AG20443 (cell line): ENCODE data around the gene SBF1.
"Not testable (repeated sequence)": the region's sequence is repeated elsewhere in the genome, so short reads cannot be mapped to it uniquely, and the experiment has no call there.

ENCODE experiments used
- DNase-seq: peaks from one replicate; pipeline ENCODE4 v3.0.0; 2012; ENCODE audit warnings: low spot score, mixed read lengths

The SBF1 gene

DNA sequence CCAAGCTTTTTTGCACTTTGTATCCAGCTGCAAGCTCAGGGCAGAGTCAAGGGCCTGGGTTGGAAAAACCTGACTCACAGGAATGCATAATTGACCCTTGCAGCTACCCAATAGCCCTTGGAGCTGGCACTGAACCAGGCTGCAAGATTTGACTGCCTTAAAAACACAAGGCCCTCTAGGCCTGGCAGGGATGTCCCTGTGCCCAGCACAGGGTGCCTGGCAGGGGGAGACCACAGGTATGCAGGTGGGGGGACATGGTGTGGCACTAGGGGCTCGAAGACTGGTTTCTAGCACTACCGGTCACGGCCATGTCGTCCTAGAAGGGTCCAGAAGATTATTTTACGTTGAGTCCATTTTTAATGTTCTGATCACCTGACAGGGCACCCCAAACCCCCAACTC lies 30.2 kb downstream of the SBF1 start:
- peak; percentile 84 for DNase-seq

GRCh38 chr22:50443801-50444625 lies 30.8 kb downstream of the SBF1 start:
- DNase-seq: no peak

GRCh38 chr22:50443197-50443596 lies 31.6 kb downstream of the SBF1 start:
- DNase-seq: no peak

DNA sequence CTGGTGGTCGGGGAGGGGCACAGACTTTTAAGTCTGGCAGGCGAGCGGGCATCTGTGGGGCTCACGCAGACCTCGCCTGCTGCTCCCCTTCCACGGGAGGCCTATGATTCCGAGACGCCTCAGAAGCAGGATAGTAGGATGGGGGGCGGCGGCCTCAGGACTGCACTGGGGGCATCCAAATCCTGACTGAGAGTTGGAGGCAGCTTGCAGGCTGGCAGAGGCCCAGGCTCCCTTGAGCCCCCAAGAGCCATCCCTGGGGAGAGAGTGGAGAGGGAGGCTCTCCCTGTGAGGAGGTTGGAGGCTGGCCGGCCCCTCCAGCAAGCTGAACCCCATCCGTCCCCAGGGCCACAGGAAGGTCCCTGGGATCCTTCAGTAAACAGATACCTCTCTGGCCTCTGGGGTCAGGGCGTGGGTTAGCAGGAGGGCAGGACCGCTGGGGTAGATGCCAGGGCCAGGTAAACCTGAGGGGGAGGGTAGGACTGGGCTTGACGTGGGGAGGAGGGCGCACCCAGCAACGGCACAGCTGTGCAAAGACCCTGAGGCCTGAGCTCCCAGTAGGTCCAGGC lies 33.3 kb downstream of the SBF1 start:
- no peak for DNase-seq

DNA sequence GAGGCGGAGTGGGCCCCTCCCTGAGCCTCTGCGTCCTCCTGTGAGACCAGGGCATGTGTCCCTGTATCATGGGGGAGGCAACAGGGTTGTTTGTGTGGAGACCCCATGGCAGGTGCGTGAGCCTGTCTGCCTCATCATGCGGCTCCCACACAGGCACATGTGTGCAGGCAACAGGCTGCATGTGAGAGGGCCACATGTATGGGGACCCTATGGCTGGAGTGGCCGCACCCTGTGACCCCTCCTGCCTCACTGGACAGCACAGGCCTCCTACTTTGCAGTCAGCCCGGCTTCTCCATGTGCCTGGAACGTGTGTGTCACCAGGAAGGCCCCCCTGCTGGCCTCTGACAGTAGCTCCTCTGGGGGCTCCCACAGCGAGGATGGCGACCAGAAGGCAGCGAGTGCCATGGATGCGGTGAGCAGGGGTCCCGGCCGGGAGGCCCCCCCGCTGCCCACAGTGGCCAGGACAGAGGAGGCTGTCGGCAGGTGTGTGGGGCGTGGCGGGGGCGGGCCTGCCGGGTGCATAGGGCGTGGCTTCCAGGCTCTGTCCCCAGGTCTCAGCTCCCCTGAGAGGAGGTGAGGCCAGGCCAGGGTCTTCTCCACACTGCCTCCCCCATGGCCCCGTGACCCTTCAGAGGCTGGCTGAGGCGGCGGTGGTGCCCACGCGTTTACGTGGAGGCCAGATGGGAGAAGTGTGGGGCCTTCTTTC lies 34.1 kb downstream of the SBF1 start:
- DNase-seq: no peak

GRCh38 chr22:50439871-50440331 lies 34.9 kb downstream of the SBF1 start:
- DNase-seq: no peak

GRCh38 chr22:50439314-50439870 lies 35.4 kb downstream of the SBF1 start:
- DNase-seq: no peak

GRCh38 chr22:50438305-50439275 lies 36.2 kb downstream of the SBF1 start:
- DNase-seq: no peak

DNA sequence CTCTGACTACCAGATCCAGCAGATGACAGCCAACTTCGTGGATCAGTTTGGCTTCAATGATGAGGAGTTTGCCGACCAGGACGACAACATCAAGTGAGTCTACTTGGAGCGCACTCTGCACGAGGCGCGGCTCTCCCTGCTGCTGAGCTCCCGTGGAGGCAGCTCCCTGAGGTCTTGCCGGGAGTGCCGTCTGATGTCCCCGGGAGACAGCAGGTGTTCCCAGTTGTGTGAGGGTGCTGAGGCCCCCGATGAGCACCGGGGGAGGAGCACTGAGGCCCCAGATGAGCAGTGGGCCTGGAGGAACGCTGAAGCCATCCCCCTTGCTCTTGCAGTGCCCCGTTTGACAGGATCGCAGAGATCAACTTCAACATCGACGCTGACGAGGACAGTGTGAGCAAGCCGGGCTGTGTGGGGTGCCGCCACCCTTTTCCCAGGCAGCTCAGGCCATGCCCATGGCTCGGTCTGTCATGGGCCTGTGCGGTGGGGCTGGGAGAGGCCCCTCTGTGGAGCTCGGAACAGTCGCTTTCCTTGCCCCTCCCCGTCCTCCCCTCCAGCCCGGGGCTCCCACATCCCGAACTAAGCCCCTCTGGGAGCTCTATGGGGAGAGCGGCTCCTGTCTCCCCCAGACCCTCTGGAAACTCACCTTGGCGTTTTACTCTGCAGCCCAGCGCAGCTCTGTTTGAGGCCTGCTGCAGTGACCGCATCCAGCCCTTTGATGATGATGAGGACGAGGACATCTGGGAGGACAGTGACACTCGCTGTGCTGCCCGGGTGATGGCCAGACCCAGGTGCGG lies 37.1 kb downstream of the SBF1 start:
- DNase-seq: no peak

DNA sequence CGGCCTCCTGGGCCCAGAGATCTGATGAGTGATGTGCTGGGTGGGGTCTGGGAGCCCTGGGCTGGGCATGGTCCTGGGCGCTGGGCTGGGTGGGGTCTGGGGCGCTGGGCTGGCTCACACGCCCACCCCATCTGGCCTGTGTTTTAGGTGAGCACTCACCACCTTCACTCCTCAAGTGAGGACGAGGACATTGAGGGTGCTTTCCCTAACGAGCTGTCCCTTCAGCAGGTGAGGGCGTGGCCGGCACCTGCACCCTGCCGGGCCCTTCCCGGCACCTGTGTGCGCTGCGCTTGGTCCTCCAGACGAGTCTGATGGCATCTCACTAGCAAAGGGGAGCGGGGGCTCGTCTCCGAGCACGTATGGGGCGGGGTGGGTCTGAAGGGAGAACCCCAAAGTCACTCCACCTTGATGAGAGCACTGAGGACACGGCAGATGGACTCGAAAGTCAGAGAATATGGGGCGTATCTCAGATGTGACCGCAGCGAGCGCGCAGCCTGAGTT lies 37.9 kb downstream of the SBF1 start:
- no peak for DNase-seq

GRCh38 chr22:50436015-50436830 lies 38.6 kb downstream of the SBF1 start:
- DNase-seq: no peak

DNA sequence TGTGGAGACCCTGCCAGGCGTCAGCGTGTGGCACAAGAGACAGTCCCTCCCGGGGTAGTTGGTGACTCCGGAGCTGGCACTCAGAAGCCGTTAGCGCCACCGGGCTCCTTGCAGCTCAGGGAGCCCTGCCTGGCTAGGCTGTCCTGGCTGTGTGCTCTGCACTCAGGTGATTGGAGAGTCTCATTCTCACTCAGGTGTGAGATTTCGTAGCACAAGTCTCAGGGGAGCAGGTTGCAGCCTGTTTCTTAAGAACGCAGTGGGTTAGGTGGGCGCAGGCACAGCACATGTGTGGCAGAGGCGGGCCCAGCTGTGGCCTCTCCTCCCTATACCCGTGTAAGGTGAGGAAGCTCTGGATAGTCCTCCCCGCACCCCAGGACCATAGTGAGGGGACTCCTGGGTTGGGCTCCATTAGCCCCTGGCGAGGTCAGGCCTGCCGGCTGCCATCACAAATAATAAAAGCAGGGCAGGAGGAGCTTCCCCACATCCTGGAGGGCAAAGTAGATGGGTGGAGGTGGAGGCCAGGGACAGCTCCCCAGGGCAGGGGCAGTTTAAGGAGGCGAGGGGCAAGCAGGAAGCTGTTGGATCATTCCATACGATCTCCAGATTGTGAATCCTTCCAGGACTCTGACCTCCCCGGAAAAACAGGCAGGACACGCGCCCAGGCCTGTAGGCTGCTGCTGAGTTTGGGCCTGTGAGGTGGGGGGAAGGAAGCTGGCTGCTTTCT lies 39.4 kb downstream of the SBF1 start:
- DNase-seq: no peak

DNA sequence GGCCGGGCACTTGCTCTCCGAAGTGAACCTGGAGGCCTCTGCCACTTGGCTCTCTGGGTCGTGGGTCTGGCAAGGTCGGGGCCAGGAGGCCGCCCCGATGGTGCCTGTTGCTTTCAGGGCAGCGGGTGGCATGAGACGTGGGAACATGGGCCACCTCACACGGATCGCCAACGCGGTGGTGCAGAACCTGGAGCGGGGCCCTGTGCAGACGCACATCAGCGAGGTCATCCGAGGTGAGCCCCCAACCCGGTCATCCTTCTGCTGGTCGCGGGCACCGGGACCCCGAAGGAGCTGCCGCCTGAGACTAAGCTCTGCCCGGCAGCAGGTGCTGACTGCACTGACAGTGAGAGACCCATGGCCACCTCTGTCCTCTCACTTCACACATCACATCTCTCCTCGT lies 40.0 kb downstream of the SBF1 start:
- no peak for DNase-seq

- DNase-seq: not testable (repeated sequence)
Observed at GRCh38 chr22:50432877-50433510, 41.8 kb downstream of the SBF1 start.

GRCh38 chr22:50432131-50432876 lies 42.5 kb downstream of the SBF1 start:
- DNase-seq: no peak

DNA sequence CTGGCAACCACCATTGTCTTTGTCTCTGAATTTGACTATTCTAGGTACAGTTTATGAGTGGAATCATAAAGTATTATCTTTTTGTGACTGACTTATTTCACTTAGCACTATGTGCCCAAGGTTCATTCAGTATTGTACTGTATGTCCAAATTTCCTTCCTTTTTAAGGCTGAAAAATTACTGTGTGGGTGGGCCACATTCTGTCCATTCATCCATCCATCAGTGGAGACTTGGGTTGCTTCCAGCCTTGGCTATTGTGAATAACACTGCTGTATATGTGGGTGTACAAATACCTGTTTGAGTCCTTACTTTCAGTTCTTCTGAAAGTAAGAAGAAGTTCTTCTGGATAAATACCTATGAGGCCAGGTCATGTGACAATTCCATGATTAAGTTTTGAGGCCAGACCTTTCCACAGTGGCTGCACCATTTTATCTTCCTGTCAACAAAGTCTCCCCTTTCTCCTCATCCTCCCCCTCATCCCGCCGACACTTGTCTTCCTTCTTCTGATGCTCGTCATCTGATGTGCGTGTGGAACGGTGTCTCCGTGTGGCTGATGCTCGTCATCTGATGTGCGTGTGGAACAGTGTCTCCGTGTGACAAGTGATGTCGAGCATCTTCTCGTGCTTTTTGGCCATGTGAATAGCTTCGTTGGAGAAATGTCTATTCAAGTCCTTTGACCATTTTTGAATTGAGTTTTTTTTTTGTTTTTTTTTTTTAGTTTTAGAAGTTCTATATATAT lies 49.5 kb downstream of the SBF1 start:
- DNase-seq: no peak

GRCh38 chr22:50423956-50424355 lies 50.9 kb downstream of the SBF1 start:
- no peak for DNase-seq
